Esophagus squamous epithelium (tissue), 4 donors: ENCODE results near the gene TMEM131L.

Experiments
- CTCF ChIP-seq, 6 experiments: fragments of 450-650 bp in 4 of 6; fragments of 200-600 bp in 2 of 6; sonication (generic) in 2 of 6; IDR thresholded peaks; one replicate each; pipeline ENCODE4 v1.5.1; 2016 to 2019; ENCODE audit warnings: antibody characterized with exemption in 6 of 6, mild to moderate bottlenecking in 4 of 6, moderate library complexity in 4 of 6
- POLR2A ChIP-seq, 4 donors: fragments of 450-650 bp; IDR thresholded peaks; one replicate each; pipeline ENCODE4 v1.6.1; 2017; ENCODE audit warnings: antibody characterized with exemption in 4 of 4, mild to moderate bottlenecking in 4 of 4, moderate library complexity in 3 of 4

DNA sequence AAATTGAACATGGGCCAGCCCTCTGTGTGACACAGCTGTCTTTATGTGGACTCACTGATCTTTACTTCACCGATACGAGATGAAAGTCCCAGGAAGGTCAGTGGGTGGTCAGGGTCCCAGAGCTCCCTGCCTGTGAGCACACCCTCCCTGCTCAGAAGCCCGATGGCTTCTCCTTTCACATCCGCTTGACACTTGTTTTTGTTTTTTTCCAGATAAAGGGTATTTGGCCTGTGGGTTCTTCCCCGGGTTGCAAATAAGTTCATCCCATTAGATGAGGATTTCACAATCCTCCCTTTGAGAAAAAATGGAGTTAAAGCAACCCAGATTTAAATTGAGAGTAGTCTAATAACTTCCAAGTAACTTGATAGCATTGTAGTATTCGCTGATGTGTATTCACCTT, 169.7 kb downstream of the TMEM131L start:
- TF ChIP-seq CTCF (IDR thresholded peaks at IDR 0.05) (no peak), POLR2A (IDR thresholded peaks at IDR 0.05) (no peak)
